GM10248 (cell line): ENCODE measurements around the gene DNMBP.

ENCODE experiments used
- CTCF ChIA-PET: fragments of 300-600 bp; sonication (Branson Sonifier 250); formaldehyde crosslinking; extraction: SDS; loops from one replicate; lab custom pipeline; 2021; ENCODE audit warnings: antibody characterized with exemption; lab: Yijun Ruan, JAX
- POLR2A ChIA-PET: fragments of 350-650 bp; sonication (Branson Sonifier 250); formaldehyde crosslinking; extraction: SDS; loops from one replicate; lab custom pipeline; 2020; ENCODE audit warnings: antibody characterized with exemption; lab: Yijun Ruan, JAX
- DNase-seq: peaks from one replicate; pipeline ENCODE4 v3.0.0; 2012; ENCODE audit errors: extremely low spot score
- CTCF ChIP-seq: IDR thresholded peaks from 2 replicates; pipeline ENCODE4 v1.5.1; 2012; ENCODE audit warnings: mild to moderate bottlenecking, low read depth; ENCODE audit errors: extremely low read depth, missing control alignments, control extremely low read depth

Gene DNMBP

GRCh38 chr10:100009283-100009792, 409 bp downstream of the DNMBP start:
- TF ChIP-seq CTCF, result peak; percentile 65
- DNase-seq, result no peak
- POLR2A ChIA-PET, result interaction anchor here (0.5 kb wide), 1 partner anchor 176 kb away, joined by 7 read pairs; the partner anchor contains the start of gene ERLIN1
- CTCF ChIA-PET, result interaction anchor here (0.6 to 15.7 kb wide), 28 partner anchors 9 to 183 kb away, joined by 3 to 162 read pairs (median 4); no protein-coding TSS in a partner anchor

- no peak for TF ChIP-seq CTCF
Observed at GRCh38 chr10:100008708-100009282, 952 bp downstream of the DNMBP start.

GRCh38 chr10:100008142-100008522, 1.6 kb downstream of the DNMBP start:
- CTCF ChIA-PET, result interaction anchor here (1.0 to 15.7 kb wide), 10 partner anchors 11 to 162 kb away, joined by 3 to 162 read pairs (median 15); no protein-coding TSS in a partner anchor
- DNase-seq, result no peak
- POLR2A ChIA-PET, result no interaction called here
- TF ChIP-seq CTCF, result no peak

More at GRCh38 chr10:100008708-100009282, 952 bp downstream of the DNMBP start:
- CTCF ChIA-PET, result interaction anchor here (1.1 to 15.7 kb wide), 18 partner anchors 10 to 163 kb away, joined by 3 to 162 read pairs (median 7); no protein-coding TSS in a partner anchor
- DNase-seq, result no peak
- POLR2A ChIA-PET, result no interaction called here

GRCh38 chr10:100007231-100008141, 2.3 kb downstream of the DNMBP start:
- no peak for DNase-seq
- ChIA-PET CTCF (interaction anchor here (0.8 to 15.7 kb wide), 10 partner anchors 11 to 162 kb away, joined by 3 to 162 read pairs (median 13); no protein-coding TSS in a partner anchor), POLR2A (no interaction called here)
- TF ChIP-seq CTCF, result no peak

GRCh38 chr10:100006243-100006886, 3.4 kb downstream of the DNMBP start:
- POLR2A ChIA-PET, result interaction anchor here (0.6 kb wide), 1 partner anchor 367 kb away, joined by 3 read pairs; no protein-coding TSS in a partner anchor
- CTCF ChIA-PET, result interaction anchor here (0.8 to 15.7 kb wide), 5 partner anchors 10 to 161 kb away, joined by 3 to 162 read pairs (median 137); no protein-coding TSS in a partner anchor
- no peak for TF ChIP-seq CTCF
- DNase-seq, result peak; percentile 51
